NCI-H187 treated with DMSO at 0.1 percent for 48 hours (cell line): ENCODE results near the gene UPF1.
"Not testable (repeated sequence)": the region's sequence is repeated elsewhere in the genome, so short reads cannot be mapped to it uniquely, and the experiment has no call there.

Experiments used
- DNase-seq: peaks from one replicate; lab custom pipeline; 2025; lab: John Stamatoyannopoulos, UW

The UPF1 gene

DNA sequence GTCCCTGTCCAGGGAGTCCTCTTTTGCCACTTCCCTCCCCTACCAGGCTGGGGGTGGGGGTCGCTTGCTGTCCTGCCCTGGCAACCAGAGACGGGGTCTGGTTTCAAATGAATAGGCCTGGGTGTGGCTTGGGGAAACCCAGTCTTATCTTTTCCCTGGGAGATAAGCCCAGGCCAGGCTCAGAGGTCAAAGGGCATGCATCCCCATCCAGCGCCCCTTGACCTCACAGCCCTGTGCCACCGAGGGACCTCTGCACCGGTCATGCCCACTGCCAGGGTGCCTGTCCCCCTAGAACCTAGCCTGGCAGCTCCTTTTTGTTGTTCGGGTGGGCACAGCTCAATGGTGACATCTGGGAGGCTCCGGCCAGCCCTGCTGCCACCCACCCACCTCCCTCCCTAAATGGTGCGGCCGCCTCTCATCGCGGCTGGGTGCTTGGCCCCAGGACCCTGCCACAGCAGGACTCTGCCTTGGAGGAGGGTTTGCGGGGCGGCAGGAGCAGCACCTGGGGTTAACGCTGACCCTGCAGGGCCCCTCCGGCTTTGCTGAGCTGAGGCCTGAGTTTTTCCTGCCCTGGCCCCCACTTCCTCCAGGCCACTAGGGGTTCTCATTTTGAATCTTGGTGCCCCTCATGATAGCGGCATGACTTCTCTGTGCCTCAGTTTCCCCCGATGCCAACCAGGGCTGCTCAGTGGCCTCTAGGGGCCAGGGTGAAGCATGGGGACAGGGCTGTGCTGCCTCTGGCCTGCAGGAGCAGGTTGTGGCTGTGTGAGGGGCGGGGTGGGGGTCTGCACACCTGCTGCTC lies 67.0 kb downstream of the UPF1 start:
- no peak for DNase-seq

GRCh38 chr19:18899624-18900560 lies 68.1 kb downstream of the UPF1 start:
- DNase-seq = no peak

DNA sequence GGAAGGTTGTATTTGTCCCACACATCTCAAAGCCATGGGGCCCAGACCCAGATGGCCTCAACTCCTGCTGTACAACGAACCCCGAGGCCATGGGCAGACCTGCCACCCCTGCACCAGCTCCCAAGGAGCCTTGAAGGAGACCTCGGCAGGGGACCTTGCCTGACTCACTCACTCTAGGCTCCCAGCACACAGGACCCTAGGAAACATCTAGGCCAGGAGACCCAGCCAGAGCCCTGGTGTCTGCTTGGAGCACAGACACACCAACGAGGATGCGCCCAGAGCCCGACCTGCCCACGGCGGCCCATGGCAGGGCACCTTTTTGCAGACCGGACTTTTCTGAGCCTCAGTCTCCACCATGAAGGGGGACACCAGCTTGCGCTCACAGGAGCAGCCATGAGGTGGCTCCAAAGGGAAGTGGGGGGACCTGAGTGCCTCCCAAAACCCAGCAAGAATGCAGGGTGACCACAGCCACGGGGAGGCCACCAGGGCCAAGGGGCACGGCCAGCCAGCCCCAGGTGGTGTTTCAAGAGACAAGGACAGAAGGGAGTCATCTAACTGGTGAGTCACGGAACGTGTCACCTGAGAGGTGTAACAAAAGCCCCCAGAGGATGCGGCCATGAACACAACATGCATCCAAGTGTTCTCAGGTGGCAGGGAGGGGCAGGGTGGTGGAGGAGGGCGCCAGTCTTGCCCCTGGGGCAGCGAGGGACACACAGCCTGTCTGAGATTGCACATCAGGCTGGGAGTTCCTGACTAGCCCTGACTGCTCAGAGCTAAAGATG lies 69.1 kb downstream of the UPF1 start:
- no peak for DNase-seq

GRCh38 chr19:18901491-18901890 lies 69.7 kb downstream of the UPF1 start:
- DNase-seq = no peak

GRCh38 chr19:18902519-18902918 lies 70.8 kb downstream of the UPF1 start:
- not testable (repeated sequence) for DNase-seq

DNA sequence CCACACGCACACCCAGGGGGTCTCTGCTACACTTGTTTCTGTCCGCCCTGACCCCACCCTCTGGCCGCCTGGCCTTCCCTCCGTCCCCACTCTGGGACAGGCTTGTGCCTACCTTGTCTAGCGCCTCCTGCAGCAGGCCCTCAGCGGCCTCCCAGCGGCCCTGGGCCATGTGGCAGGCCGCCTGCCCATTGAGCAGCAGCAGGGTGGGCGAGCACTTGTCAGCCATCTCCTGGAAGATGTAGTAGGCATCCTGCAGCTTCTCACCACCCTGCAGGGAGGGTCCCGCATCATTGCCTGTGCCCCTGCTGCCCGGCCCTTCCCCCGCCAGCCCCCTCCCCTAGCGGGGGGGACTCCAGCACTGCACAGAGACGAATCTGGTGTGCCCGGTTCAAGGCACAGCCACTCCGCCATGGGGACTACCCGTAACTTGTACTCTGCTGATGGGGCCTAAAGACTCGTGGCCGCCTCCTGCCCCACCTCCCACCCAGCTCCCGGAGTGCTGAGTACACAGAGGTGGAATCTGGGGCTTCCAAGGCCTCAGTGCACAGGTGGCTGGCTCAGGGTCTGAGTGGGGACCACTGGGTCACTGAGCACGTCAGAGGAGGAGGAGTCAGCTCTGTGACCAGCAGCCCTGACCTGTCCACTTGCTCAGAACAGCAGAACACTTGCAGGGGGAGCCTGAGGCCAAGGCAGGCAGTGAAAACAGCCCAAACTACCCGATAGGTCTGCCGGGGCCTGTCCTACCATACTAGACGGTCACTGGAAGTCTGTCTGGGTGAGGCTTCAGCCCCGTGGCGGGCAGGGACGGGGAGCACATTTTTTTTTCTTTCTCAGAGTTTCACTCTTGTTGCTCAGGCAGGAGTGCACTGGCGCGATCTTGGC lies 71.6 kb downstream of the UPF1 start:
- DNase-seq = no peak

DNA sequence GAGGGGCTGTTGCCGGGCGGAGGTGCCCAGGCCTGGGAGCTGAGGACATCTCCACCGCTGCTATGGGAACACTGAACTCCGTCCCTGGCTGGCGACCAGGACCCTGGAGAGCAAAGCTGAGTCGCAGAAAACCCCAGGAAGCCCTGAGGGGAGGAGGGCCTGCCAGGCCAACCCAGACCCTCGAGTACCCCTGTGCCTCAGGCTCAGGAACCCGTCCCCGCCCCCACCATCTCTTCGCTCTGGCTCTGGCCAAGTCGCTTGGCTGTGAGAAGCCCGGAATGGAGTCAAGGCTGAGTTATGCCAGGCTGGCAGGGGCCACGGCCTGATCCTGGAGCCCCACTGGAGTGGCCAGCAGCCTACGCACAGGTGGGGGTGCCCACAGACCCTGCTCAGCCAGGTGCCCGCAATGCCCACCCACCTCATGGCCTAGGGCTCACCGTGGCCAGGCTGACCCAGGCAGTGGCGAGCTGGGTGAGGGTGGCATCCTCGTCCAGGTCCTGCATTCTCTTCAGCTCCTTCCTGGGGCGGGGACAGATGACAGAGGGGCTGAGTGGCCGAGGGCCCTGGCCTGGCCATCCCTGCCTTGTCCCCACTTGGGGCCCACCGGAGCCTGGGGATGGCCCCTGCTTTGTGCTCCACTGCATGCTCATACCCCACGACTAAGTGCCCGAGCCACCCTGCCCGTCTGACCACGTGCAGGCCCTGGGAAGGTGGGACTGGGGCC lies 72.7 kb downstream of the UPF1 start:
- no peak for DNase-seq

DNA sequence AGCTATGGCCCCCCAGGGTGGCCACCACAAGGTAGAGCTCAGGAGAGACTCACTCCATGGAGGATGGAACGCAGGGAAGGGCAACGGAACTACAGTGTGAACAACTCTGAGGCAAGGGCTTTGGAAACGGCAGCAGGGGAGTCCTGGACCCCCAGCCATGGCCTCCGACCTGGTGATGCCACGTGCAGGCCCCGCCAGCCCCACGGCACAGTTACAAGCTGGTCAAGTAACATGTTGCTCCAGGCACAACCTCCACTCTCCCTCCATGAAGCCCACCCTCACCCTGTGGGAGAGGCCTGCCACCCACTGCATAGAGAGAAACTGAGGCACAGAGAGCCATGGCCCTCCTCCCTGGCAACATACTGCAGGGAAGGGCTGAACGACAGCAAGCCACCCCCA lies 73.3 kb downstream of the UPF1 start:
- no peak for DNase-seq

- no peak for DNase-seq
Measured at GRCh38 chr19:18905513-18906236, 73.9 kb downstream of the UPF1 start.

- DNase-seq = no peak
Measured at GRCh38 chr19:18906605-18907519, 75.1 kb downstream of the UPF1 start.

GRCh38 chr19:18908917-18909619 lies 77.3 kb downstream of the UPF1 start:
- no peak for DNase-seq

DNA sequence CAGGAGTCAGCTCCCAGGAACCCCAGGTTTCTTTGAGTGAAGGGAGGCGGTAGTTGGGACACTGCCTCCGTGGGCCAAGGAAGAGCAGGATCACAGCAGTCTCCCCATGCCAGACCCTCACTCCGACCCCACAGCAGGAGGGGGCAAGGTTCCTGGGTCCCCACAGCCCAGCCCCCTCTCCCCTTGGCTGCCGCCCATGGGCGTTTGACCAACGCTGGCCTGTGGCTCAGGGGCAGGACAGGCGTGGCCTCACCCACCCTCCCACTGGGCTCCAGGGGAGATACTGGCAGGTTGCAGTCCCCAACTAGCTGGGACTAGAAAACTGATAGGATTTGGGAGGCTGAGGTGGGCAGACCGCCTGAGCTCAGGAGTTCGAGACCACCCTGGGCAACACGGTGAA lies 78.3 kb downstream of the UPF1 start:
- DNase-seq = no peak

- DNase-seq = no peak
Measured at GRCh38 chr19:18910801-18911436, 79.2 kb downstream of the UPF1 start.

- no peak for DNase-seq
Measured at GRCh38 chr19:18912933-18913332, 81.2 kb downstream of the UPF1 start.

DNA sequence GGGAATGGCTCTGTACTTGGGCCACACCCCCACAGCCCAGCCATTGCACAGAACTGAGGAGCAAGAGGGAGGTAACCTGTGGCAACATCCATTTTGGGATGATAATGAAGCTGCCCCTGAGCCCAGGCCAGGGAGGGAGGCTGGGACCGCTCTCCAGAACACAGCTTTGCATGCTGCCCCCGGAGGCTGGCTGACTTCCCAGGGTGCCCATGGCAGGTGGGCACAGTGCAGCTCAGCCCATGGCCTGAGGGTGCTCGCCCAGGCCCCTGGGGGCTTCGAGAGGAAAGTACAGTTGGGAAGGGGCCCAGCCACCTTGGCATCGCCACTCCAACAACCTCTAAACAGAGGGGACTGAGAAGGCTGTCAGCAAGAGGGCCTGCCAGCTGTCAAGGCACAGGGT lies 81.7 kb downstream of the UPF1 start:
- no peak for DNase-seq

DNA sequence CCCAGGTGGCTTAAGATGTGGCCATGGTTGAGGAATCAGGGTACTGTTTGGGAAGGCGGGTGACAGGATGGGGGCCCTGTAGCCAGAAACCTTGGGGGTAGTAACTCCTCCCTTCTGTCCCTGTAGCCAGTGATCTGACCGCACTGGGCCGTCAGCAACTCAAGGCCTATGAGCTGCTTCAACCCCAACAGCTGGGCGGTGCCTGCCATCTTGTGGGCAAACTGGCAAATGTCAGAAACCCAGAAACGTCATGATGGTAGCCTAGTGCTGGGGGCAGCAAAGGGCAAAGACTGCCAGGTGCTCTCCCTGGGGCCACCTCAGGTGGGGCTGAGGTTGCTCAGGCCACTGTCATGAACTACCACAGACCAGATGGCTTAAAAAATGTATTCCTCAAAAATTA lies 83.9 kb downstream of the UPF1 start:
- no peak for DNase-seq

DNA sequence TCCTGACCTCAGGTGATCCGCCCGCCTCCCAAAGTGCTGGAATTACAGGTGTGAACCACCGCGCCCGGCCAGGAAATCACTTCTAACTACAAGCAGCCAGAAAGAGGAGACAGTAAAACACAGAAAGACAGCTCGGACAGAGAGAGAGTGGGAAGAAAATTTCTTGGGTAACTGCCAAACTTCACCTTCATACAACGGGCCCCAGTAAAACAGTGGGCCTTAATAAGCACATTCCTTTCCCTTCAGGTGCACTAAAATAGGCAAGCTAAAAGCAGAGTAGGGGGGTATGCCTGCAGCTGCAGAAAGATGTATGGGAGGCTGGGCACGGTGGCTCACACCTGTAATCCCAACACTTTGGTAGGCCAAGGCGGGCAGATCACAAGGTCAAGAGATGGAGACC lies 85.8 kb downstream of the UPF1 start:
- DNase-seq = not testable (repeated sequence)
